Measurements from ENCODE around the gene KHSRP.
A peak's percentile ranks its signal among the peaks of the same experiment; 100 is the strongest.

KHSRP gene

GRCh38 chr19:6392221-6393073 is 32.2 kb downstream of the KHSRP start:
- DNase-seq (ENCODE audit: low spot score) = no peak

- no peak for DNase-seq (ENCODE audit: low spot score)
Observed at GRCh38 chr19:6387372-6387771, 37.2 kb downstream of the KHSRP start.

GRCh38 chr19:6384381-6384780 is 40.2 kb downstream of the KHSRP start:
- no peak for DNase-seq (ENCODE audit: low spot score)

GRCh38 chr19:6383188-6383587 is 41.4 kb downstream of the KHSRP start:
- DNase-seq (ENCODE audit: low spot score) = no peak

- DNase-seq (ENCODE audit: low spot score) = no peak
Observed at GRCh38 chr19:6381030-6381750, 43.4 kb downstream of the KHSRP start.

- no peak for DNase-seq (ENCODE audit: low spot score)
Observed at GRCh38 chr19:6379744-6380143, 44.9 kb downstream of the KHSRP start.

- DNase-seq (ENCODE audit: low spot score) = no peak
Observed at GRCh38 chr19:6378486-6378885, 46.1 kb downstream of the KHSRP start.

GRCh38 chr19:6378041-6378440 is 46.6 kb downstream of the KHSRP start:
- no peak for DNase-seq (ENCODE audit: low spot score)

GRCh38 chr19:6376512-6377190 is 48.0 kb downstream of the KHSRP start:
- no peak for DNase-seq (ENCODE audit: low spot score)

GRCh38 chr19:6375411-6376010 is 49.1 kb downstream of the KHSRP start, which contains the start of gene PSPN:
Gene PSPN, minus strand, starts transcription at chr19:6375933. Its CDS starts 84 bp downstream, at chr19:6375849.
- no peak for DNase-seq (ENCODE audit: low spot score)

GRCh38 chr19:6374711-6375410 is 49.8 kb downstream of the KHSRP start:
- DNase-seq (ENCODE audit: low spot score) = no peak

- no peak for DNase-seq (ENCODE audit: low spot score)
Observed at GRCh38 chr19:6374161-6374709, 50.4 kb downstream of the KHSRP start.

GRCh38 chr19:6373813-6374108 is 50.9 kb downstream of the KHSRP start:
- no peak for DNase-seq (ENCODE audit: low spot score)

GRCh38 chr19:6373096-6373812 is 51.4 kb downstream of the KHSRP start:
- peak; percentile 100 for DNase-seq (ENCODE audit: low spot score)

- DNase-seq (ENCODE audit: low spot score) = peak; percentile 96
Observed at GRCh38 chr19:6372594-6373095, 52.0 kb downstream of the KHSRP start, which contains the start of gene ALKBH7. Gene ALKBH7, plus strand, starts transcription at chr19:6372794. Its CDS starts 27 bp downstream, at chr19:6372821.

- DNase-seq (ENCODE audit: low spot score) = no peak
Observed at GRCh38 chr19:6364353-6364752, 60.3 kb downstream of the KHSRP start.

Data from left forelimb (tissue), 1 donor.